Measurements from ENCODE around the gene TCIRG1. TPM values are rescaled to one million over a fixed set of nuclear protein-coding genes. Genes with fewer than 3 reads are reported as not detected.

TCIRG1 gene
- total RNA-seq, 4 donors from 2014 or later, result 61.6 to 124 (median 81.4) TPM

GRCh38 chr11:68077617-68078582 is 39.1 kb downstream of the TCIRG1 start:
- Histone ChIP-seq H3K27ac (replicated peaks in 1 of 4) (no peak overlapping the region), H3K4me3 (no peak overlapping the region), H3K4me1 (peaks cover 0 to 11% (median 0%) of the 10 kb centered on the region in 4 donors), H3K36me3 (peaks cover 0 to 55% (median 21%) of the 10 kb centered on the region in 4 donors), H3K9me3 (no peaks in the 10 kb centered on the region), H3K27me3 (no peaks in the 10 kb centered on the region)
- no peak for TF ChIP-seq EP300 (IDR thresholded peaks at IDR 0.05)
- TF ChIP-seq CTCF (IDR thresholded peaks at IDR 0.05), result no peak
- no peak for TF ChIP-seq POLR2A (IDR thresholded peaks at IDR 0.05; ENCODE audit: low read depth)
- TF ChIP-seq POLR2AphosphoS5 (IDR thresholded peaks at IDR 0.05), result no peak
- DNase-seq (ENCODE audit: extremely low spot score), result no peak
- intact Hi-C loops (cut with DNase I), result no loop called here
- WGBS, result 83% methylated on average over 8 of the region's 8 CpGs

- no peak for DNase-seq (ENCODE audit: extremely low spot score)
- intact Hi-C loops (cut with DNase I), result no loop called here
- TF ChIP-seq POLR2A (IDR thresholded peaks at IDR 0.05; ENCODE audit: low read depth), result no peak
- TF ChIP-seq EP300 (IDR thresholded peaks at IDR 0.05), result no peak
- no peak for TF ChIP-seq POLR2AphosphoS5 (IDR thresholded peaks at IDR 0.05)
- no peak for TF ChIP-seq CTCF (IDR thresholded peaks at IDR 0.05)
- H3K4me1 ChIP-seq, result peaks cover 0 to 11% (median 0%) of the 10 kb centered on the region in 4 donors
- no peaks in the 10 kb centered on the region for H3K9me3 ChIP-seq
- H3K27ac ChIP-seq (replicated peaks in 1 of 4), result no peak overlapping the region
- H3K27me3 ChIP-seq, result no peaks in the 10 kb centered on the region
- H3K4me3 ChIP-seq, result no peak overlapping the region
- 97% methylated on average over 7 of the region's 8 CpGs for WGBS
- peaks cover 0 to 38% (median 10%) of the 10 kb centered on the region in 4 donors for H3K36me3 ChIP-seq
These were observed 42.0 kb downstream of the TCIRG1 start for GRCh38 chr11:68080860-68081259.

- H3K27ac ChIP-seq (replicated peaks in 1 of 4), result no peak overlapping the region
- TF ChIP-seq EP300 (IDR thresholded peaks at IDR 0.05), result no peak
- TF ChIP-seq POLR2AphosphoS5 (IDR thresholded peaks at IDR 0.05), result peak in 1 of 2 donors; percentile 7
- TF ChIP-seq POLR2A (IDR thresholded peaks at IDR 0.05; ENCODE audit: low read depth), result no peak
- H3K4me3 ChIP-seq, result no peak overlapping the region
- 83% methylated on average over 9 of the region's 9 CpGs for WGBS
- intact Hi-C loops (cut with DNase I), result no loop called here
- DNase-seq (ENCODE audit: extremely low spot score), result no peak
- H3K4me1 ChIP-seq, result peaks cover 0 to 11% (median 0%) of the 10 kb centered on the region in 4 donors
- no peaks in the 10 kb centered on the region for H3K9me3 ChIP-seq
- H3K27me3 ChIP-seq, result no peaks in the 10 kb centered on the region
- H3K36me3 ChIP-seq, result peaks cover 0 to 38% (median 10%) of the 10 kb centered on the region in 4 donors
These were observed 42.9 kb downstream of the TCIRG1 start for GRCh38 chr11:68081691-68082090.

GRCh38 chr11:68082481-68082880 is 43.7 kb downstream of the TCIRG1 start:
- 45% methylated on average over 3 of the region's 3 CpGs for WGBS
- Histone ChIP-seq H3K27ac (replicated peaks in 1 of 4) (no peak overlapping the region), H3K4me1 (peaks cover 0 to 11% (median 0%) of the 10 kb centered on the region in 4 donors), H3K36me3 (peaks cover 0 to 33% (median 10%) of the 10 kb centered on the region in 4 donors), H3K27me3 (no peaks in the 10 kb centered on the region), H3K4me3 (no peak overlapping the region), H3K9me3 (no peaks in the 10 kb centered on the region)
- intact Hi-C loops (cut with DNase I), result no loop called here
- no peak for DNase-seq (ENCODE audit: extremely low spot score)
- TF ChIP-seq POLR2A (IDR thresholded peaks at IDR 0.05; ENCODE audit: low read depth), result no peak
- no peak for TF ChIP-seq EP300 (IDR thresholded peaks at IDR 0.05)
- no peak for TF ChIP-seq CTCF (IDR thresholded peaks at IDR 0.05)
- TF ChIP-seq POLR2AphosphoS5 (IDR thresholded peaks at IDR 0.05), result no peak

- H3K4me3 ChIP-seq, result no peak overlapping the region
- no peak for DNase-seq (ENCODE audit: extremely low spot score)
- H3K9me3 ChIP-seq, result no peaks in the 10 kb centered on the region
- TF ChIP-seq POLR2AphosphoS5 (IDR thresholded peaks at IDR 0.05), result no peak
- TF ChIP-seq POLR2A (IDR thresholded peaks at IDR 0.05; ENCODE audit: low read depth), result no peak
- TF ChIP-seq EP300 (IDR thresholded peaks at IDR 0.05), result no peak
- no peak for TF ChIP-seq CTCF (IDR thresholded peaks at IDR 0.05)
- H3K36me3 ChIP-seq, result peaks cover 0 to 29% (median 10%) of the 10 kb centered on the region in 4 donors
- 97% methylated on average over 3 of the region's 3 CpGs for WGBS
- H3K27ac ChIP-seq (replicated peaks in 1 of 4), result no peak overlapping the region
- H3K27me3 ChIP-seq, result no peaks in the 10 kb centered on the region
- intact Hi-C loops (cut with DNase I), result no loop called here
- peaks cover 0 to 11% (median 0%) of the 10 kb centered on the region in 4 donors for H3K4me1 ChIP-seq
These were observed 44.7 kb downstream of the TCIRG1 start for GRCh38 chr11:68083517-68083916.
